Vagina (tissue), 2 donors: ENCODE results near the gene TOPORS. TPM values are rescaled to one million over a fixed set of nuclear protein-coding genes. Genes with fewer than 3 reads are reported as not detected.
"Not testable (repeated sequence)": the region's sequence is repeated elsewhere in the genome, so short reads cannot be mapped to it uniquely, and the experiment has no call there.

Source experiments
- DNase-seq, 2 donors: peaks; one replicate each; pipeline ENCODE4 v3.0.0-alpha.2; 2017; ENCODE audit errors: extremely low spot score in 2 of 2
- H3K27ac ChIP-seq: fragments of 200-600 bp; sonication (generic); one replicate; pipeline ENCODE4 v1.5.1; 2019
- H3K27me3 ChIP-seq: fragments of 200-600 bp; sonication (generic); one replicate; pipeline ENCODE4 v1.5.1; 2019
- H3K36me3 ChIP-seq, 2 donors: fragments of 200-600 bp; sonication (generic); one replicate each; pipeline ENCODE4 v1.5.1; 2017 to 2019
- H3K4me1 ChIP-seq: fragments of 200-600 bp; sonication (generic); one replicate; pipeline ENCODE4 v1.5.1; 2019
- H3K4me3 ChIP-seq, 2 donors: fragments of 200-600 bp; sonication (generic); 1 replicate in 1 of 2; 2 replicates in 1 of 2; pipeline ENCODE4 v1.5.1; 2016 to 2019
- H3K9me3 ChIP-seq: fragments of 200-600 bp; sonication (generic); one replicate; pipeline ENCODE4 v1.5.1; 2019
- CTCF ChIP-seq, 3 experiments: fragments of 450-650 bp in 2 of 3; fragments of 200-600 bp in 1 of 3; sonication (generic) in 1 of 3; IDR thresholded peaks; one replicate each; pipeline ENCODE4 v1.5.1; 2017 to 2019; ENCODE audit warnings: antibody characterized with exemption in 3 of 3, mild to moderate bottlenecking in 2 of 3, moderate library complexity in 2 of 3
- POLR2A ChIP-seq, 2 donors: fragments of 450-650 bp; IDR thresholded peaks; one replicate each; pipeline ENCODE4 v1.6.1; 2017; ENCODE audit warnings: antibody characterized with exemption in 2 of 2, mild to moderate bottlenecking in 2 of 2, moderate library complexity in 2 of 2
- POLR2AphosphoS5 ChIP-seq, 2 donors: sonication (generic); formaldehyde crosslinking; IDR thresholded peaks; one replicate each; pipeline ENCODE4 v1.9.0; 2017; ENCODE audit warnings: antibody characterized with exemption in 2 of 2, mild to moderate bottlenecking in 2 of 2, low read depth in 1 of 2; ENCODE audit not compliant: insufficient read depth in 1 of 2
- intact Hi-C: fragments of 100-400 bp; cut with DNase I; formaldehyde crosslinking; loops from one replicate; pipeline ENCODE4 v1.15.1; 2023
- total RNA-seq: library from RNA; depleted of rRNA; stranded (reverse); fragments of >200 nt; gene quantifications from one replicate; pipeline ENCODE4 v1.2.3, GENCODE V29; 2016

TOPORS gene
- 18.4 TPM for total RNA-seq

DNA sequence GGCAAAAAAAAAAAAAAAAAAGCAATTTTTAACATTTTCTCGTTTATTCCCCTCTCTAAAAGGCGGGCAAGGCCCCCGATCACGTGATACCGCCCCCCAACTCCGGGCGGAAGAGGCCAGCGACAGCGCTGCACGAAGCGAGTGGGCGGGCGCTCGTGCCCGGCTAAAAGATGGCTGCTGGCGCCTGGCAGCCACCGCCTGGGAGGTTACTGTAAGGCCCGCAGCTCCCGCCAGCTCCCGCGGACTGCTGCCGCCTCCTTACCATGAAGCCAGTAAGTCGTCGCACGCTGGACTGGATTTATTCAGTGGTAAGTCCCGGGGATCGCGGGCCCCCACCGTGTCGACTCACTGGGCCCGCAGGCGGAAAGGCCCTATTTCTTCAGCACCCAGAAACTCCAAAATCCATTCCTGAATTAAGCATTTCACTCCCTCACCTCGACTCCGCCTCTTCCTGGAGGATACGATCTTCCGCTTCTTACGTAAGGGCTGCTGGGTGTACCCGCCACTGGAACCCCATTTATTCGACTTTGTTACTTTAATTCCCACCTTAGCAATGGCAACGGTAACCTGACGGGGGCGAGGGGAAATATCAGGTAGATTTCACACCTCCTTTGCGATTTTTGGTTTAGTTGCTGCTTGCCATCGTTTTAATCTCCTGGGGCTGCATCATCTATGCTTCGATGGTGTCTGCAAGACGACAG is at the start of gene TOPORS, which contains the start of gene SMIM27:
TOPORS (minus strand) TSS at position 415 of the 701 bp plus-strand sequence; CDS start at position 265, 150 bp downstream.
SMIM27 (plus strand) TSS at position 156 of the 701 bp plus-strand sequence; CDS start at position 264, 108 bp downstream.
- Histone ChIP-seq H3K9me3 (no peaks in the 10 kb centered on the region), H3K4me1 (peaks cover 33% of the 10 kb centered on the region), H3K36me3 (no peaks in the 10 kb centered on the region), H3K4me3 (peak within 1 kb of the TSS; percentile 69 to 91), H3K27me3 (no peaks in the 10 kb centered on the region), H3K27ac (peak within 1 kb of the TSS; percentile 93)
- peak; percentile 92 to 98 for TF ChIP-seq POLR2AphosphoS5 (IDR thresholded peaks at IDR 0.05; ENCODE audit: insufficient read depth in 1 of 2, low read depth in 1 of 2)
- peak in 1 of 3 experiments; percentile 12 for TF ChIP-seq CTCF (IDR thresholded peaks at IDR 0.05)
- TF ChIP-seq POLR2A (IDR thresholded peaks at IDR 0.05), result peak in 1 of 2 donors; percentile 78
- intact Hi-C loops, result no loop called here
- peak in 1 of 2 donors; percentile 96 for DNase-seq

- H3K9me3 ChIP-seq, H3K4me3 ChIP-seq, H3K27ac ChIP-seq, H3K27me3 ChIP-seq, H3K36me3 ChIP-seq, H3K4me1 ChIP-seq, DNase-seq, intact Hi-C loops: not testable (repeated sequence)
Observed at GRCh38 chr9:32599021-32599420, 46.6 kb upstream of the TOPORS start.

DNA sequence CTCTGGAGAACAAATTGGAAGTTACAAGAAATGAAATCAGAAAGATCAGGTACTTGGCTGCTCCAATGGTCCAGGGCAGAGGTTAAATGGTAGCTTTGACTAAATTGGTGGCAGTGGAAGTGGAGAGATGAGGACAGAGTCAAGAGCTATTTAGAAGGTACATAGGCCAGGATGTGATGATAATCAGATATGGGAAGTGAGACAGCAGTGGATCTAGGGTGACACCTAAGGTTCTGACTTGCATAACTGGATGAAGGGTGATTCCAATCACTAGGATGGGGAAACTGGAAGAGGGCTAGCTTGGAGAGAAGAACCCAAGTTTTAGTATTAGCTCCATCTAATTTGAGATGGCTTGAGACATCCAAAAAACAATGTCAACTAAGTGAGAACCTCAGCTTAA is 44.5 kb upstream of the TOPORS start:
- no peak for DNase-seq
- H3K36me3 ChIP-seq, result no peaks in the 10 kb centered on the region
- H3K27ac ChIP-seq, result no peak overlapping the region
- H3K27me3 ChIP-seq, result no peaks in the 10 kb centered on the region
- H3K4me1 ChIP-seq, result no peaks in the 10 kb centered on the region
- intact Hi-C loops, result no loop called here
- no peak for TF ChIP-seq POLR2A (IDR thresholded peaks at IDR 0.05)
- TF ChIP-seq CTCF (IDR thresholded peaks at IDR 0.05), result no peak
- TF ChIP-seq POLR2AphosphoS5 (IDR thresholded peaks at IDR 0.05; ENCODE audit: insufficient read depth in 1 of 2, low read depth in 1 of 2), result no peak
- H3K4me3 ChIP-seq, result no peak overlapping the region
- no peaks in the 10 kb centered on the region for H3K9me3 ChIP-seq

GRCh38 chr9:32596096-32596865 is 43.9 kb upstream of the TOPORS start:
- TF ChIP-seq POLR2AphosphoS5 (IDR thresholded peaks at IDR 0.05; ENCODE audit: insufficient read depth in 1 of 2, low read depth in 1 of 2), result no peak
- TF ChIP-seq POLR2A (IDR thresholded peaks at IDR 0.05), result no peak
- no peak for TF ChIP-seq CTCF (IDR thresholded peaks at IDR 0.05)
- Histone ChIP-seq H3K4me3 (no peak overlapping the region), H3K4me1 (no peaks in the 10 kb centered on the region), H3K9me3 (no peaks in the 10 kb centered on the region), H3K27ac (no peak overlapping the region), H3K36me3 (no peaks in the 10 kb centered on the region), H3K27me3 (no peaks in the 10 kb centered on the region)
- DNase-seq, result no peak
- intact Hi-C loops, result no loop called here

- Histone ChIP-seq H3K27ac (no peak overlapping the region), H3K4me3 (no peak overlapping the region), H3K9me3 (no peaks in the 10 kb centered on the region), H3K4me1 (no peaks in the 10 kb centered on the region), H3K27me3 (no peaks in the 10 kb centered on the region), H3K36me3 (no peaks in the 10 kb centered on the region)
- DNase-seq, result no peak
- intact Hi-C loops, result no loop called here
- TF ChIP-seq CTCF (IDR thresholded peaks at IDR 0.05) (no peak), POLR2AphosphoS5 (IDR thresholded peaks at IDR 0.05; ENCODE audit: insufficient read depth in 1 of 2, low read depth in 1 of 2) (no peak), POLR2A (IDR thresholded peaks at IDR 0.05) (no peak)
Observed at GRCh38 chr9:32590898-32591297, 38.5 kb upstream of the TOPORS start.
